SK-N-MC (cell line): Measurements from ENCODE around the gene PLEKHG2.

ENCODE experiments used
- DNase-seq: peaks from one replicate; pipeline ENCODE4 v3.0.0-alpha.2; 2011; ENCODE audit warnings: low read depth, low spot score
- H3K27ac ChIP-seq: fragments of 200-600 bp; sonication (generic); 2 replicates; pipeline ENCODE4 v1.5.1; 2016; ENCODE audit warnings: mixed run types
- H3K36me3 ChIP-seq: fragments of 200-600 bp; sonication (generic); 2 replicates; pipeline ENCODE4 v1.6.1; 2017; ENCODE audit warnings: antibody characterized with exemption, low read length, mixed read lengths; ENCODE audit not compliant: insufficient read depth
- H3K4me3 ChIP-seq: fragments of 200-600 bp; sonication (generic); 2 replicates; pipeline ENCODE4 v1.5.1; 2016
- H3K9ac ChIP-seq: fragments of 200-600 bp; sonication (generic); 2 replicates; pipeline ENCODE4 v1.8.0; 2017; ENCODE audit warnings: mixed run types, mixed read lengths; ENCODE audit not compliant: insufficient read length
- H3K9me3 ChIP-seq: fragments of 200-600 bp; sonication (generic); 2 replicates; pipeline ENCODE4 v1.6.1; 2017; ENCODE audit warnings: low read depth, mild to moderate bottlenecking, antibody characterized with exemption, low read length, moderate library complexity, mixed read lengths
- EZH2 ChIP-seq: fragments of 200-600 bp; sonication (generic); IDR thresholded peaks from one replicate; pipeline ENCODE4 v1.6.1; 2017; ENCODE audit warnings: antibody characterized with exemption
- FOXP2 ChIP-seq: optimal IDR thresholded peaks from 2 replicates; pipeline ENCODE3; 2011; ENCODE audit warnings: mild to moderate bottlenecking, moderate library complexity; ENCODE audit not compliant: insufficient read depth; ENCODE audit errors: extremely low read length, control extremely low read depth
- POLR2AphosphoS5 ChIP-seq: IDR thresholded peaks from 2 replicates; pipeline ENCODE4 v1.6.1; 2012; ENCODE audit warnings: mild to moderate bottlenecking, low read depth, low read length, borderline replicate concordance

The PLEKHG2 gene

GRCh38 chr19:39397360-39398296 lies 14.8 kb upstream of the PLEKHG2 start:
- Histone ChIP-seq H3K9me3 (no peaks in the 10 kb centered on the region), H3K9ac (peak overlapping the region; percentile 60), H3K27ac (peak overlapping the region; percentile 90), H3K36me3 (peaks cover 10% of the 10 kb centered on the region; the same call in 1 of the 2 replicates), H3K4me3 (peak overlapping the region; percentile 59; the same call in 1 of the 2 replicates)
- no peak for DNase-seq
- TF ChIP-seq EZH2 (no peak), POLR2AphosphoS5 (no peak; the same call in 1 of the 2 replicates), FOXP2 (peak; percentile 38)

- Histone ChIP-seq H3K4me3 (peak overlapping the region; percentile 59; the same call in 1 of the 2 replicates), H3K27ac (peak overlapping the region; percentile 90), H3K9ac (peak overlapping the region; percentile 60), H3K9me3 (no peaks in the 10 kb centered on the region), H3K36me3 (peaks cover 10% of the 10 kb centered on the region; the same call in 1 of the 2 replicates)
- DNase-seq = no peak
- TF ChIP-seq FOXP2 (no peak), POLR2AphosphoS5 (no peak), EZH2 (no peak)
Observed at GRCh38 chr19:39398297-39398864, 14.1 kb upstream of the PLEKHG2 start.

- TF ChIP-seq EZH2 (no peak), POLR2AphosphoS5 (peak; percentile 47; the same call in 1 of the 2 replicates), FOXP2 (no peak)
- H3K9ac ChIP-seq = no peak overlapping the region
- no peaks in the 10 kb centered on the region for H3K9me3 ChIP-seq
- H3K27ac ChIP-seq = no peak overlapping the region
- peaks cover 5% of the 10 kb centered on the region; the same call in 1 of the 2 replicates for H3K36me3 ChIP-seq
- no peak for DNase-seq
- no peak overlapping the region for H3K4me3 ChIP-seq
Observed at GRCh38 chr19:39399668-39400050, 12.8 kb upstream of the PLEKHG2 start.

- no peak overlapping the region for H3K9ac ChIP-seq
- no peaks in the 10 kb centered on the region for H3K9me3 ChIP-seq
- H3K36me3 ChIP-seq = peaks cover 3% of the 10 kb centered on the region; the same call in 1 of the 2 replicates
- peak overlapping the region; percentile 46; the same call in 1 of the 2 replicates for H3K27ac ChIP-seq
- TF ChIP-seq POLR2AphosphoS5 (no peak), EZH2 (no peak), FOXP2 (no peak)
- DNase-seq = no peak
- H3K4me3 ChIP-seq = no peak overlapping the region
Observed at GRCh38 chr19:39400061-39400460, 12.4 kb upstream of the PLEKHG2 start.

- H3K9ac ChIP-seq = no peak overlapping the region
- H3K36me3 ChIP-seq = no peaks in the 10 kb centered on the region
- no peak for TF ChIP-seq FOXP2
- TF ChIP-seq POLR2AphosphoS5 = no peak
- TF ChIP-seq EZH2 = no peak
- no peaks in the 10 kb centered on the region for H3K9me3 ChIP-seq
- DNase-seq = no peak
- peak overlapping the region; percentile 92 for H3K27ac ChIP-seq
- H3K4me3 ChIP-seq = no peak overlapping the region
Observed at GRCh38 chr19:39401070-39401548, 11.4 kb upstream of the PLEKHG2 start.

- DNase-seq = no peak
- Histone ChIP-seq H3K9me3 (no peaks in the 10 kb centered on the region), H3K9ac (no peak overlapping the region), H3K27ac (peak overlapping the region; percentile 92), H3K4me3 (no peak overlapping the region), H3K36me3 (no peaks in the 10 kb centered on the region)
- no peak for TF ChIP-seq POLR2AphosphoS5
- TF ChIP-seq FOXP2 = no peak
- TF ChIP-seq EZH2 = no peak
Observed at GRCh38 chr19:39401549-39402345, 10.7 kb upstream of the PLEKHG2 start.

- no peaks in the 10 kb centered on the region for H3K9me3 ChIP-seq
- peak overlapping the region; percentile 80 for H3K4me3 ChIP-seq
- peak overlapping the region; percentile 92 for H3K27ac ChIP-seq
- DNase-seq = no peak
- peak overlapping the region; percentile 81 for H3K9ac ChIP-seq
- TF ChIP-seq POLR2AphosphoS5 (peak; percentile 52; the same call in 1 of the 2 replicates), EZH2 (no peak)
- no peaks in the 10 kb centered on the region for H3K36me3 ChIP-seq
Observed at GRCh38 chr19:39402346-39403300, 9.8 kb upstream of the PLEKHG2 start.
